Adrenal gland (tissue), 12 donors: Measurements from ENCODE around the gene TBC1D22A. TPM values are rescaled to one million over a fixed set of nuclear protein-coding genes. Genes with fewer than 3 reads are reported as not detected.

Experiments used
- DNase-seq, 7 donors: peaks; one replicate each; pipeline ENCODE4 v3.0.0-alpha.2; 2019 to 2020
- H3K27ac ChIP-seq, 5 donors: fragments of 200-600 bp; sonication (generic) in 4 of 5; 1 replicate in 3 of 5; 2 replicates in 2 of 5; pipeline versions ENCODE4 v1.5.1 to v1.8.0; 2016 to 2020; ENCODE audit warnings: mild to moderate bottlenecking in 1 of 5
- H3K27me3 ChIP-seq: fragments of 200-600 bp; 2 replicates; pipeline ENCODE4 v1.8.0; 2021
- H3K36me3 ChIP-seq, 2 donors: fragments of 200-600 bp; replicated peaks in 1 of 2; 1 replicate in 1 of 2; 2 replicates in 1 of 2; pipeline versions ENCODE4 v1.5.1 to v1.8.0; 2018 to 2022
- H3K4me1 ChIP-seq, 2 donors: fragments of 200-600 bp; replicated peaks in 1 of 2; 1 replicate in 1 of 2; 2 replicates in 1 of 2; pipeline versions ENCODE4 v1.5.1 to v1.8.0; 2018 to 2021
- H3K4me3 ChIP-seq, 4 donors: fragments of 200-600 bp; sonication (generic) in 3 of 4; one replicate each; pipeline ENCODE4 v1.5.1; 2016 to 2018
- H3K9me3 ChIP-seq, 3 donors: fragments of 200-600 bp; sonication (generic) in 1 of 3; replicated peaks in 1 of 3; 1 replicate in 2 of 3; 2 replicates in 1 of 3; pipeline versions ENCODE4 v1.5.1 to v1.8.0; 2016 to 2021
- POLR2A ChIP-seq, 2 donors: fragments of 450-650 bp; IDR thresholded peaks; one replicate each; pipeline ENCODE4 v1.6.1; 2017; ENCODE audit warnings: antibody characterized with exemption in 2 of 2, mild to moderate bottlenecking in 2 of 2, moderate library complexity in 1 of 2
- WGBS, 4 donors: extraction: QIAGEN DNeasy Blood & Tissue Kit in 2 of 4; methylation state at CpG; one replicate each; pipeline versions ENCODE4 v1.1.5 to v1.1.7; 2013 to 2017; 5-methylcytosine and 5-hydroxymethylcytosine counted together
- intact Hi-C, 2 donors: fragments of 100-400 bp; cut with DNase I; formaldehyde crosslinking; loops; one replicate each; pipeline versions ENCODE4 v1.14.1 to v1.15.0; 2022 to 2023
- polyA plus RNA-seq, 3 donors: library from polyadenylated mRNA; stranded (reverse); fragments of 200-250 nt in 2 of 3; fragments of 350-450 nt in 1 of 3; fragmentation: Illumina TruSeq in 1 of 3; extraction: RNeasy Lipid Tissue Mini Kit (QIAGEN cat#74804) in 1 of 3; gene quantifications; one replicate each; pipeline ENCODE4 v1.2.3, GENCODE V29; 2013 to 2014
- total RNA-seq, 9 donors: library from RNA; depleted of rRNA in 4 of 9; stranded (reverse); fragments of >200 nt in 4 of 9; fragments of 120-200 nt in 1 of 9; fragmentation: NEBNext Ultra II Directional in 1 of 9; extraction: Animal tissue kit (Norgen Biotek cat#: 25700) in 1 of 9; gene quantifications; one replicate each; pipeline versions ENCODE4 v1.1.0 to v1.2.4, GENCODE V29; 2013 to 2023
- TF ChIP-seq, protein P1 (sequence below), 6 experiments: fragments of 450-650 bp in 4 of 6; fragments of 200-600 bp in 2 of 6; sonication (generic) in 1 of 6; IDR thresholded peaks; 1 replicate in 5 of 6; 2 replicates in 1 of 6; pipeline versions ENCODE4 v1.5.1 to v1.8.0; 2016 to 2021; ENCODE audit warnings: antibody characterized with exemption in 6 of 6, mild to moderate bottlenecking in 2 of 6, moderate library complexity in 1 of 6
- donor health status: healthy with polysubstance abuse.
- donor health status: Bipolar disorder and iron deficiency.
- donor health status: DM: yes; HTN: yes; CAD: no.
- donor health status: DM: no; HTN: no; CAD: no.
- donor health status: DM: no; HTN: no; CAD: no.
- donor health status: DM: yes; HTN: yes; CAD: no.

The TBC1D22A gene
- total and polyA plus RNA-seq, 12 donors, result 11.5 to 44.2 (median 28.1) TPM

DNA sequence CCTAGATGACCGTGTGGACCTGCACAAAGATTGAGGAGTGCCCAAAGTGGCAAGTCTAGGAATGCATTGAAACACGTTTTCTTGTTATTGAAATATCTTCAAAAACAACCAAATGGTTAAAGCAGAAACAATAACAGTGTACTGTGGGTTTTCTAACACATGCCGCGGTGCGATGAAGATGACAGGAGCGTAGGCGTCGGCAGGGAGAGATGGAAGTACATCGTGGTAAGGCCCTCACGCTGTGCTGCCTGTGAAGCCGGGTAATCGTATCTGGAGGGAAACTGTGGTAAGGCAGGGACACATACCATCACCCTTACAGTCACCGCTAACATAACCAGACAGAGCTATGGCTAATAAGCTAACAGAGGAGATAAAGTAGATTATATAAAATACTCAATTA, 261.4 kb downstream of the TBC1D22A start:
- no peak for DNase-seq
- H3K36me3 ChIP-seq, result no peaks in the 10 kb centered on the region
- WGBS, 4 donors, result 97 to 99% (median 98%) methylated on average over 13 of the region's 13 CpGs
- no peaks in the 10 kb centered on the region for H3K27me3 ChIP-seq
- H3K4me1 ChIP-seq, result no peaks in the 10 kb centered on the region
- no peaks in the 10 kb centered on the region for H3K9me3 ChIP-seq
- intact Hi-C loops, result no loop called here
- H3K4me3 ChIP-seq, result no peak overlapping the region
- H3K27ac ChIP-seq, result no peak overlapping the region
- no peak for TF ChIP-seq POLR2A (IDR thresholded peaks at IDR 0.05)
- TF ChIP-seq, protein P1, sequence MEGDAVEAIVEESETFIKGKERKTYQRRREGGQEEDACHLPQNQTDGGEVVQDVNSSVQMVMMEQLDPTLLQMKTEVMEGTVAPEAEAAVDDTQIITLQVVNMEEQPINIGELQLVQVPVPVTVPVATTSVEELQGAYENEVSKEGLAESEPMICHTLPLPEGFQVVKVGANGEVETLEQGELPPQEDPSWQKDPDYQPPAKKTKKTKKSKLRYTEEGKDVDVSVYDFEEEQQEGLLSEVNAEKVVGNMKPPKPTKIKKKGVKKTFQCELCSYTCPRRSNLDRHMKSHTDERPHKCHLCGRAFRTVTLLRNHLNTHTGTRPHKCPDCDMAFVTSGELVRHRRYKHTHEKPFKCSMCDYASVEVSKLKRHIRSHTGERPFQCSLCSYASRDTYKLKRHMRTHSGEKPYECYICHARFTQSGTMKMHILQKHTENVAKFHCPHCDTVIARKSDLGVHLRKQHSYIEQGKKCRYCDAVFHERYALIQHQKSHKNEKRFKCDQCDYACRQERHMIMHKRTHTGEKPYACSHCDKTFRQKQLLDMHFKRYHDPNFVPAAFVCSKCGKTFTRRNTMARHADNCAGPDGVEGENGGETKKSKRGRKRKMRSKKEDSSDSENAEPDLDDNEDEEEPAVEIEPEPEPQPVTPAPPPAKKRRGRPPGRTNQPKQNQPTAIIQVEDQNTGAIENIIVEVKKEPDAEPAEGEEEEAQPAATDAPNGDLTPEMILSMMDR (IDR thresholded peaks at IDR 0.05), result no peak

DNA sequence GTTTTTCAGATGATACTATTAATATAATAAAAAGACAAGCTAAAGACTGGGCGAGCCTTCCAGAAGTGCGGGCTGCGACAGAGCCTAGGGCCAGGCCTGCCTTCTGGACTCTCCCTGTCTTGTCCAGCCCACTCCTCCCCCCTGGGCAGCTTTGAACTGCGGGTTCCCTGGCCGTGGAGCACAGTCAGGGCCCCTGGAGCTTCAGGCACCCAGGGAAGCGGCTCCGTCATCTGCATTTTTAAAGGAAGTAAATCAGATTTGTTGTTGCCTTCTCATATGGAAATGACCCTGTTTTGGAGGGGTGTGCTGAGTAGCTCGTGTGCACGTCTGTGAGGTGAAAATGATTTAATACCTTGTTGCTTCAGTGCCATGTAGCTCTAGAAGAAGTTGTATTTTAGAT, 265.3 kb downstream of the TBC1D22A start:
- no peak overlapping the region for H3K27ac ChIP-seq
- TF ChIP-seq, protein P1 (IDR thresholded peaks at IDR 0.05), result no peak
- TF ChIP-seq POLR2A (IDR thresholded peaks at IDR 0.05), result no peak
- H3K4me3 ChIP-seq, result no peak overlapping the region
- intact Hi-C loops, result no loop called here
- H3K4me1 ChIP-seq, result no peaks in the 10 kb centered on the region
- no peak for DNase-seq
- no peaks in the 10 kb centered on the region for H3K9me3 ChIP-seq
- WGBS, 4 donors, result 81 to 88% (median 83%) methylated on average over 6 to 9 of the region's 9 CpGs
- no peaks in the 10 kb centered on the region for H3K27me3 ChIP-seq
- H3K36me3 ChIP-seq, result no peaks in the 10 kb centered on the region

DNA sequence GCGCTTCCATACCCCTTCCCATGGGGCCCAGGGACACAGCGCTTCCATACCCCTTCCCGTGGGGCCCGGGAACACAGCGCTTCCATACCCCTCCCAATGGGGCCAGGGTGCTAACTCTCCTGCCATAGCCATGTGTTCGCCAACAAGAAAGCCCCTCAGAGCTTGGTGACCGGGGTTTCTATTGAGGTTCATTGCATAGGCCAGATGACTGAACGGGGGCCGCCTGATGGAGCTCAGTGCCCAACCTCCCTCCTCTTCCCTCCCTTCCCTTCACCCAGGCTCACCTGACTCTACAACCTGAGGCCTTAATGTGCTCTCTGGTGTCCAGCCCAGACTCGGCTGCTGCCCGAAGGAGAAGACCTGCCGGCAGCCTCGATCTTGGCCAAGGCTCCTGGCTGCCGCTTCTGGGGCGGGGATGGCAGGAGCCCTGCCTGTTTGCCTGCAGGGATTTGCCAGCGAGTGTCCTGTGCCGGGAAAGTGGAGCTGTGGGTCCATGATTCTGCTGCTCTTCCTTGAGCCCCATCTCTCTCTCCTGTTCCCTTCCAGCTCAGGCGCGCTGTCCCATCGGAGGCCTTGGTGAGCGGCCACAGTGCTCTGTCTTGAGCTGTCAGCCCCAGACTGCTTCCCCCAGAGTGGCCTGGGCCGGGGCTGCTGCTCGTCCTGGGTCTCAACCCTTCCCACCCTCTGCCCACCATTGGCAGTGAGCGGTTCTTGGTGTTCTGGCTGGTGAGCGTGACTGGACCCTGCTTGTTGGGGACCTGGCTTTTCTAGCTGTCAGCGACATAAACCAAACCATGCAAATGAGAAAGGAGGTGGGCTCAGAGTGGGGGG, 267.0 kb downstream of the TBC1D22A start:
- Histone ChIP-seq H3K9me3 (no peaks in the 10 kb centered on the region), H3K27ac (peak overlapping the region in 1 of 5 donors; percentile 49), H3K4me3 (no peak overlapping the region), H3K4me1 (no peaks in the 10 kb centered on the region), H3K27me3 (no peaks in the 10 kb centered on the region), H3K36me3 (no peaks in the 10 kb centered on the region)
- TF ChIP-seq, protein P1 (IDR thresholded peaks at IDR 0.05), result no peak
- TF ChIP-seq POLR2A (IDR thresholded peaks at IDR 0.05), result no peak
- WGBS, 4 donors, result 88 to 95% (median 90%) methylated on average over 14 to 26 of the region's 26 CpGs
- DNase-seq, result peak in 1 of 7 donors; percentile 3
- intact Hi-C loops, result no loop called here

DNA sequence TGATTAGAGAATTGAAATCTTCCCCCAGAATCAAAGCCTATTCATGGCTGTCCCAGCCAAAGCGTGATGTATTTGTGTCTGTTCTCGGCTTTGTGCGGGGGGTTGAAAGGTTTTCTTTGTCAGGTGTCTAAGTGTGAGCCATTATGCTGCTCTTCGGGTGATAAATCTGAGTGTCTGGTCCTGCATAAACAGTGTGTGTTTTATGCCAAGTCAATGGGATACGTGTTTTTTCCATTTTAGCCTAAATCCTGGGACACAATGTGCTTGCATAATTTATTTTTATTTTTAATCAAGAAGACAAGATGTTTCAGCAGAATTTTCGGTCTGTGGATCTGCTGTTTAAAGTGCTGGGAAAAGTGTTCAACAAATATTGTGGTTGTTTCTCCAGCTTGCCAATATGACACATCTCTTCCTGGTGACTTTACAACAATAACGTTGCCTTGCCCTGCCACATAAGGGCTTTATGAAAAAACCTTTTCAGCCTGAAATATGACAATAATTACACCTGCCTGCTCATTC, 267.8 kb downstream of the TBC1D22A start:
- peak in 1 of 7 donors; percentile 3 for DNase-seq
- Histone ChIP-seq H3K4me3 (no peak overlapping the region), H3K36me3 (no peaks in the 10 kb centered on the region), H3K4me1 (no peaks in the 10 kb centered on the region), H3K27me3 (no peaks in the 10 kb centered on the region), H3K9me3 (no peaks in the 10 kb centered on the region), H3K27ac (peak overlapping the region in 1 of 5 donors; percentile 49)
- WGBS, 4 donors, result 77 to 84% (median 78%) methylated on average over 7 of the region's 7 CpGs
- no peak for TF ChIP-seq POLR2A (IDR thresholded peaks at IDR 0.05)
- TF ChIP-seq, protein P1 (IDR thresholded peaks at IDR 0.05), result no peak
- intact Hi-C loops, result no loop called here
